SK-N-SH (cell line): ENCODE data around the gene PPFIBP2. TPM values are rescaled to one million over a fixed set of nuclear protein-coding genes. Genes with fewer than 3 reads are reported as not detected.

Experiments used
- CTCF ChIA-PET: fragments of 300-600, 350-600 bp; formaldehyde crosslinking; extraction: SDS; loops from one replicate; lab custom pipeline; 2021; lab: Yijun Ruan, JAX
- POLR2A ChIA-PET: fragments of 350-600 bp; sonication (Branson Sonifier 250); formaldehyde crosslinking; extraction: SDS; loops from one replicate; lab custom pipeline; 2020; ENCODE audit warnings: antibody characterized with exemption, inconsistent platforms; lab: Yijun Ruan, JAX
- DNase-seq: peaks from one replicate; pipeline ENCODE4 v3.0.0; 2012
- H2AFZ ChIP-seq: fragments of 200-600 bp; sonication (generic); 2 replicates; pipeline ENCODE4 v1.8.1; 2016; ENCODE audit warnings: antibody characterized with exemption, mild to moderate bottlenecking, low read depth
- H3F3A ChIP-seq: fragments of 200-600 bp; sonication (generic); replicated peaks from 2 replicates; pipeline ENCODE3; 2016; ENCODE audit warnings: antibody characterized with exemption, mild to moderate bottlenecking; ENCODE audit not compliant: insufficient read depth
- H3K27ac ChIP-seq, 2 experiments: fragments of 200-500 bp in 1 of 2; fragments of 200-600 bp in 1 of 2; sonication (Bioruptor generic) in 1 of 2; sonication (generic), shearing (Covaris generic) in 1 of 2; 2 replicates each; pipeline versions ENCODE4 v1.5.1 to v1.6.1; 2014 to 2016; ENCODE audit warnings: low read depth in 2 of 2, inconsistent platforms in 1 of 2, low read length in 1 of 2, mild to moderate bottlenecking in 1 of 2, mixed read lengths in 1 of 2
- H3K27me3 ChIP-seq: fragments of 200-600 bp; sonication (generic), shearing (Covaris generic); 2 replicates; pipeline ENCODE4 v1.6.1; 2016; ENCODE audit warnings: mixed run types; ENCODE audit not compliant: insufficient read depth
- H3K36me3 ChIP-seq, 2 experiments: fragments of 200-500 bp in 1 of 2; fragments of 200-600 bp in 1 of 2; sonication (Bioruptor generic) in 1 of 2; sonication (generic) in 1 of 2; replicated peaks in 1 of 2; 2 replicates each; pipeline versions ENCODE3 to v1.5.1; 2014 to 2016; ENCODE audit warnings: low read length in 1 of 2, mild to moderate bottlenecking in 1 of 2; ENCODE audit not compliant: insufficient read depth in 2 of 2, control insufficient read depth in 1 of 2
- H3K4me1 ChIP-seq, 2 experiments: fragments of 200-500 bp in 1 of 2; fragments of 200-600 bp in 1 of 2; sonication (Bioruptor generic) in 1 of 2; sonication (generic), shearing (Covaris generic) in 1 of 2; 2 replicates each; pipeline versions ENCODE4 v1.5.1 to v1.6.1; 2014 to 2016; ENCODE audit warnings: low read depth in 1 of 2, low read length in 1 of 2, mixed run types in 1 of 2; ENCODE audit not compliant: insufficient read depth in 2 of 2, control insufficient read depth in 1 of 2
- H3K4me2 ChIP-seq: fragments of 200-600 bp; sonication (generic), shearing (Covaris generic); 2 replicates; pipeline ENCODE4 v1.6.1; 2017; ENCODE audit warnings: mixed run types
- H3K4me3 ChIP-seq, 2 experiments: fragments of 200-500 bp in 1 of 2; fragments of 200-600 bp in 1 of 2; sonication (Bioruptor generic) in 1 of 2; sonication (generic), shearing (Covaris generic) in 1 of 2; 2 replicates each; pipeline versions ENCODE4 v1.5.1 to v1.8.1; 2014 to 2016; ENCODE audit warnings: low read depth in 2 of 2, inconsistent platforms in 1 of 2, low read length in 1 of 2, mild to moderate bottlenecking in 1 of 2, mixed read lengths in 1 of 2, moderate library complexity in 1 of 2
- H3K79me2 ChIP-seq: fragments of 200-600 bp; sonication (generic); 2 replicates; pipeline ENCODE4 v1.8.1; 2017; ENCODE audit warnings: mild to moderate bottlenecking; ENCODE audit not compliant: insufficient read depth
- H3K9ac ChIP-seq: fragments of 200-600 bp; sonication (generic); 2 replicates; pipeline ENCODE4 v1.6.1; 2017; ENCODE audit warnings: mixed run types
- H3K9me2 ChIP-seq: fragments of 200-600 bp; sonication (generic); 2 replicates; pipeline ENCODE4 v1.6.1; 2017; ENCODE audit warnings: mixed run types
- H3K9me3 ChIP-seq: fragments of 200-600 bp; sonication (generic); 2 replicates; pipeline ENCODE4 v1.6.1; 2017; ENCODE audit warnings: mixed run types, mild to moderate bottlenecking, moderate library complexity
- H4K20me1 ChIP-seq: fragments of 200-600 bp; sonication (generic); 2 replicates; pipeline ENCODE4 v1.6.1; 2017; ENCODE audit warnings: mild to moderate bottlenecking, mixed run types; ENCODE audit not compliant: insufficient read depth
- FOSL2 ChIP-seq: IDR thresholded peaks from 2 replicates; pipeline ENCODE4 v1.4.0; 2012; ENCODE audit warnings: low read depth, mild to moderate bottlenecking, moderate library complexity, borderline replicate concordance
- FOXM1 ChIP-seq: IDR thresholded peaks from 2 replicates; pipeline ENCODE4 v1.4.0; 2012; ENCODE audit warnings: low read depth, mild to moderate bottlenecking
- MEF2A ChIP-seq: IDR thresholded peaks from 2 replicates; pipeline ENCODE4 v1.4.0; 2012; ENCODE audit warnings: low read depth, borderline replicate concordance
- NRF1 ChIP-seq: IDR thresholded peaks from 2 replicates; pipeline ENCODE4 v1.6.1; 2012; ENCODE audit warnings: low read depth, mild to moderate bottlenecking, low read length
- RAD21 ChIP-seq: IDR thresholded peaks from 2 replicates; pipeline ENCODE4 v1.6.1; 2012; ENCODE audit warnings: mild to moderate bottlenecking, low read length
- RFX5 ChIP-seq: IDR thresholded peaks from 2 replicates; pipeline ENCODE4 v1.6.1; 2012; ENCODE audit warnings: mild to moderate bottlenecking, improper control_type of control experiment, low read length
- YY1 ChIP-seq: IDR thresholded peaks from 2 replicates; pipeline ENCODE4 v1.4.0; 2012; ENCODE audit warnings: low read depth, mild to moderate bottlenecking
- WGBS: methylation state at CpG from one replicate; pipeline ENCODE4 v1.1.6; 2017; ENCODE audit warnings: low lambda C conversion rate; 5-methylcytosine and 5-hydroxymethylcytosine counted together
- polyA plus RNA-seq, 3 experiments: library from polyadenylated mRNA; depleted of rRNA; stranded (reverse); fragments of >200 nt; gene quantifications; 2 replicates each; pipeline ENCODE4 v1.2.3, GENCODE V29; 2012
- TF ChIP-seq, protein P1 (sequence below): fragments of 150-350 bp; IDR thresholded peaks from 2 replicates; pipeline ENCODE4 v1.6.1; 2017; ENCODE audit warnings: antibody characterized with exemption, low read length, low read depth, borderline replicate concordance
- TF ChIP-seq, protein P2 (sequence below): IDR thresholded peaks from 2 replicates; pipeline ENCODE4 v1.6.1; 2012; ENCODE audit warnings: mild to moderate bottlenecking, low read depth, low read length, moderate library complexity
- TF ChIP-seq, protein P3 (sequence below): IDR thresholded peaks from 2 replicates; pipeline ENCODE4 v1.4.0; 2012; ENCODE audit warnings: low read depth
- TF ChIP-seq, protein P4 (sequence below): IDR thresholded peaks from 2 replicates; pipeline ENCODE4 v1.4.0; 2012; ENCODE audit warnings: low read depth, borderline replicate concordance
- TF ChIP-seq, protein P5 (sequence below): fragments of 150-350 bp; IDR thresholded peaks from 2 replicates; pipeline ENCODE4 v1.6.1; 2016; ENCODE audit warnings: mild to moderate bottlenecking, low read depth, low read length
- TF ChIP-seq, protein P6 (sequence below): fragments of 200-600 bp; sonication (generic); IDR thresholded peaks from 2 replicates; pipeline ENCODE4 v1.6.1; 2017; ENCODE audit warnings: antibody characterized with exemption, mild to moderate bottlenecking, moderate library complexity

The PPFIBP2 gene
- polyA plus RNA-seq, 1 of the 3 experiments (the other 2 are of a cell fraction): 0.67 TPM

DNA sequence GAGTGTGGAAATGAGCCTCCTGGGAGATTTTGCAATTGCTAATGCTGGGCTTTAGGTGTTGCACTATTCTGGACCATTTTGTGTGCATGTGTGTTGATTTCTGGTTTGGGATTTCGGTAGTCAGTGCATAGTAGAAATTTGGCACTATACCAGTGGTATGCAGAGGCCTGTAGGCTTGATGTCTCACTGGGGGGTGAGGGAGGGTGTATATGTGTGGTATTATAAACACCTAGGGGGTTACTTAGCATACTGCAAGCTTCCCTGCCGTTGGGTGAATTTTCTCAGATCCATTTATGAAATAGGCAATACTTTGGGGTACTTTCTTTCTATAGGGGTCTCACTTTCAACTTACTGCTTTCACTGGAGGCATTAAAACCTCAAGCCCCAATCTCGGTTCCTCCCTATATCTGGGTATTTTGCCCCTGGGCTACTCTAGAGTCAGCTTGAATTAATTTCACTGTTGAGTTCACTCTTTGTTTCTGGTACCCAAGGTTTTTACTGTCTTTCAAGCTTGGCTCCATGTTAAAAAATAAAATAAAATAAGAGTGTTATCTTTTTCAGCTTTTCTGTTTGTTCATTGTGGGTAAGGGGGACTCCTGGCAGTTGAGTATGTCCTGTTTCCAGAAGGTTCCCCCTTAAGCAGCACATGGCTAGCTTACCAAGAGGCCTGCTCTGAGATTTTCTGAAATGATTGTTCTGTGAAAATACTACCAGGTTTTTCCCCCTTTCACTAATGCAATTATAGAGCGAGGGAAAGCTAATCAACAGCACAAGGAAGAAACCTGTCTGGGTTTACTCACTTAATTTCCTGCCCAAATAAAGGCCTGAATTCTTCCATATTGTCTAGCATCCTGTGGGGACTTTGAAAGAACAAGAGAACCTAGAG lies 45.8 kb downstream of the PPFIBP2 start:
- Histone ChIP-seq H3K4me1 (peaks cover 0 to 18% of the 10 kb centered on the region in 2 experiments; a peak in 2 of 4 replicates), H4K20me1 (no peaks in the 10 kb centered on the region), H3K27ac (no peak overlapping the region), H3K9ac (no peak overlapping the region), H3K27me3 (no peaks in the 10 kb centered on the region), H3K4me2 (no peak overlapping the region), H3K9me3 (no peaks in the 10 kb centered on the region), H3K36me3 (no peaks in the 10 kb centered on the region), H3K4me3 (no peak overlapping the region), H3F3A (no peaks in the 10 kb centered on the region), H3K9me2 (no peaks in the 10 kb centered on the region), H3K79me2 (no peaks in the 10 kb centered on the region), H2AFZ (no peak overlapping the region)
- WGBS: 37% methylated on average over 4 of the region's 4 CpGs
- ChIA-PET POLR2A (no interaction called here), CTCF (interaction anchor here (0.6 to 2.8 kb wide), 8 partner anchors 10 to 117 kb away, joined by 3 to 22 read pairs (median 4); no protein-coding TSS in a partner anchor)
- TF ChIP-seq, protein P1, sequence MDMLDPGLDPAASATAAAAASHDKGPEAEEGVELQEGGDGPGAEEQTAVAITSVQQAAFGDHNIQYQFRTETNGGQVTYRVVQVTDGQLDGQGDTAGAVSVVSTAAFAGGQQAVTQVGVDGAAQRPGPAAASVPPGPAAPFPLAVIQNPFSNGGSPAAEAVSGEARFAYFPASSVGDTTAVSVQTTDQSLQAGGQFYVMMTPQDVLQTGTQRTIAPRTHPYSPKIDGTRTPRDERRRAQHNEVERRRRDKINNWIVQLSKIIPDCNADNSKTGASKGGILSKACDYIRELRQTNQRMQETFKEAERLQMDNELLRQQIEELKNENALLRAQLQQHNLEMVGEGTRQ: no peak
- TF ChIP-seq FOXM1: no peak
- TF ChIP-seq, protein P2, sequence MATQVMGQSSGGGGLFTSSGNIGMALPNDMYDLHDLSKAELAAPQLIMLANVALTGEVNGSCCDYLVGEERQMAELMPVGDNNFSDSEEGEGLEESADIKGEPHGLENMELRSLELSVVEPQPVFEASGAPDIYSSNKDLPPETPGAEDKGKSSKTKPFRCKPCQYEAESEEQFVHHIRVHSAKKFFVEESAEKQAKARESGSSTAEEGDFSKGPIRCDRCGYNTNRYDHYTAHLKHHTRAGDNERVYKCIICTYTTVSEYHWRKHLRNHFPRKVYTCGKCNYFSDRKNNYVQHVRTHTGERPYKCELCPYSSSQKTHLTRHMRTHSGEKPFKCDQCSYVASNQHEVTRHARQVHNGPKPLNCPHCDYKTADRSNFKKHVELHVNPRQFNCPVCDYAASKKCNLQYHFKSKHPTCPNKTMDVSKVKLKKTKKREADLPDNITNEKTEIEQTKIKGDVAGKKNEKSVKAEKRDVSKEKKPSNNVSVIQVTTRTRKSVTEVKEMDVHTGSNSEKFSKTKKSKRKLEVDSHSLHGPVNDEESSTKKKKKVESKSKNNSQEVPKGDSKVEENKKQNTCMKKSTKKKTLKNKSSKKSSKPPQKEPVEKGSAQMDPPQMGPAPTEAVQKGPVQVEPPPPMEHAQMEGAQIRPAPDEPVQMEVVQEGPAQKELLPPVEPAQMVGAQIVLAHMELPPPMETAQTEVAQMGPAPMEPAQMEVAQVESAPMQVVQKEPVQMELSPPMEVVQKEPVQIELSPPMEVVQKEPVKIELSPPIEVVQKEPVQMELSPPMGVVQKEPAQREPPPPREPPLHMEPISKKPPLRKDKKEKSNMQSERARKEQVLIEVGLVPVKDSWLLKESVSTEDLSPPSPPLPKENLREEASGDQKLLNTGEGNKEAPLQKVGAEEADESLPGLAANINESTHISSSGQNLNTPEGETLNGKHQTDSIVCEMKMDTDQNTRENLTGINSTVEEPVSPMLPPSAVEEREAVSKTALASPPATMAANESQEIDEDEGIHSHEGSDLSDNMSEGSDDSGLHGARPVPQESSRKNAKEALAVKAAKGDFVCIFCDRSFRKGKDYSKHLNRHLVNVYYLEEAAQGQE: no peak
- TF ChIP-seq, protein P3, sequence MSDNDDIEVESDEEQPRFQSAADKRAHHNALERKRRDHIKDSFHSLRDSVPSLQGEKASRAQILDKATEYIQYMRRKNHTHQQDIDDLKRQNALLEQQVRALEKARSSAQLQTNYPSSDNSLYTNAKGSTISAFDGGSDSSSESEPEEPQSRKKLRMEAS: no peak
- TF ChIP-seq, protein P4, sequence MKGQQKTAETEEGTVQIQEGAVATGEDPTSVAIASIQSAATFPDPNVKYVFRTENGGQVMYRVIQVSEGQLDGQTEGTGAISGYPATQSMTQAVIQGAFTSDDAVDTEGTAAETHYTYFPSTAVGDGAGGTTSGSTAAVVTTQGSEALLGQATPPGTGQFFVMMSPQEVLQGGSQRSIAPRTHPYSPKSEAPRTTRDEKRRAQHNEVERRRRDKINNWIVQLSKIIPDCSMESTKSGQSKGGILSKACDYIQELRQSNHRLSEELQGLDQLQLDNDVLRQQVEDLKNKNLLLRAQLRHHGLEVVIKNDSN: no peak
- no peak for TF ChIP-seq FOSL2
- TF ChIP-seq RFX5: no peak
- DNase-seq: no peak

DNA sequence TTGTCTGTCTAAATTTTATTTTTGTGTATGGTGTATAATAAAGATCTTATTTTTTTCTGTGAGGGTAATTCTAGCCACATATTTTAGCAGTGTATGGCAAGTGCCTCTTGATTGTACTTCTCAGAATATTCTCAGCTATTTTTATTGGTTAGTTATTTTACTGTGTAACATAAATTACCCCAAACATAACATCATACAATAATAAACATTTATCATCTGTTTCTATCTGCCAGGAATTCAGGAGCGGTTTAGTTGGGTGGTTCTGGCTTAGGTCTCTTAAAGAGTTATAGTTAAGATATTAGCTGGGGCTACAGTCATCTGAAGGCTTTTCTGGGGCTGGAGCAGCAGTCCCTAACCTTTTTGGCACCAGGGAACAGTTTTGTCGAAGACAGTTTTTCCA lies 47.8 kb downstream of the PPFIBP2 start:
- no peak overlapping the region for H3K27ac ChIP-seq
- CTCF ChIA-PET: interaction anchor here (1.2 to 2.8 kb wide), 2 partner anchors 10 to 104 kb away, joined by 3 to 22 read pairs; no protein-coding TSS in a partner anchor
- TF ChIP-seq MEF2A: no peak
- TF ChIP-seq, protein P5, sequence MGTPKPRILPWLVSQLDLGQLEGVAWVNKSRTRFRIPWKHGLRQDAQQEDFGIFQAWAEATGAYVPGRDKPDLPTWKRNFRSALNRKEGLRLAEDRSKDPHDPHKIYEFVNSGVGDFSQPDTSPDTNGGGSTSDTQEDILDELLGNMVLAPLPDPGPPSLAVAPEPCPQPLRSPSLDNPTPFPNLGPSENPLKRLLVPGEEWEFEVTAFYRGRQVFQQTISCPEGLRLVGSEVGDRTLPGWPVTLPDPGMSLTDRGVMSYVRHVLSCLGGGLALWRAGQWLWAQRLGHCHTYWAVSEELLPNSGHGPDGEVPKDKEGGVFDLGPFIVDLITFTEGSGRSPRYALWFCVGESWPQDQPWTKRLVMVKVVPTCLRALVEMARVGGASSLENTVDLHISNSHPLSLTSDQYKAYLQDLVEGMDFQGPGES: no peak
- no peak for TF ChIP-seq YY1
- TF ChIP-seq, protein P4: no peak
- TF ChIP-seq FOSL2: no peak
- TF ChIP-seq, protein P6, sequence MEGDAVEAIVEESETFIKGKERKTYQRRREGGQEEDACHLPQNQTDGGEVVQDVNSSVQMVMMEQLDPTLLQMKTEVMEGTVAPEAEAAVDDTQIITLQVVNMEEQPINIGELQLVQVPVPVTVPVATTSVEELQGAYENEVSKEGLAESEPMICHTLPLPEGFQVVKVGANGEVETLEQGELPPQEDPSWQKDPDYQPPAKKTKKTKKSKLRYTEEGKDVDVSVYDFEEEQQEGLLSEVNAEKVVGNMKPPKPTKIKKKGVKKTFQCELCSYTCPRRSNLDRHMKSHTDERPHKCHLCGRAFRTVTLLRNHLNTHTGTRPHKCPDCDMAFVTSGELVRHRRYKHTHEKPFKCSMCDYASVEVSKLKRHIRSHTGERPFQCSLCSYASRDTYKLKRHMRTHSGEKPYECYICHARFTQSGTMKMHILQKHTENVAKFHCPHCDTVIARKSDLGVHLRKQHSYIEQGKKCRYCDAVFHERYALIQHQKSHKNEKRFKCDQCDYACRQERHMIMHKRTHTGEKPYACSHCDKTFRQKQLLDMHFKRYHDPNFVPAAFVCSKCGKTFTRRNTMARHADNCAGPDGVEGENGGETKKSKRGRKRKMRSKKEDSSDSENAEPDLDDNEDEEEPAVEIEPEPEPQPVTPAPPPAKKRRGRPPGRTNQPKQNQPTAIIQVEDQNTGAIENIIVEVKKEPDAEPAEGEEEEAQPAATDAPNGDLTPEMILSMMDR: no peak
- no peak for TF ChIP-seq NRF1
- no peak for TF ChIP-seq RAD21
- TF ChIP-seq, protein P3: no peak

More for the DNA sequence above, 47.8 kb downstream of the PPFIBP2 start:
- Histone ChIP-seq H2AFZ (no peak overlapping the region), H3K4me3 (no peak overlapping the region), H3K9me3 (no peaks in the 10 kb centered on the region), H3K9me2 (no peaks in the 10 kb centered on the region), H3K4me1 (peaks cover 0 to 12% of the 10 kb centered on the region in 2 experiments; a peak in 2 of 4 replicates), H3K79me2 (no peaks in the 10 kb centered on the region), H3K9ac (no peak overlapping the region), H4K20me1 (no peaks in the 10 kb centered on the region), H3F3A (no peaks in the 10 kb centered on the region), H3K4me2 (no peak overlapping the region), H3K27me3 (peaks cover 13% of the 10 kb centered on the region; the same call in 1 of the 2 replicates), H3K36me3 (no peaks in the 10 kb centered on the region)
- 49% methylated on average over 2 of the region's 2 CpGs for WGBS
- no peak for DNase-seq
- POLR2A ChIA-PET: no interaction called here
